Measurements from ENCODE around the gene ASH1L. TPM values are rescaled to one million over a fixed set of nuclear protein-coding genes. Genes with fewer than 3 reads are reported as not detected.

The ASH1L gene
- total and polyA plus RNA-seq, 9 of the 15 experiments (the other 6 are each of a cell fraction or from before 2014, with no cell fraction given): 2.0 to 23.3 (median 14.6) TPM

- ATAC-seq (no peak), FAIRE-seq (no peak), DNase-seq (ENCODE audit: extremely low read depth in 1 of 4, low spot score in 3 of 4) (no peak)
- ChIA-PET CTCF (ENCODE audit: low intra/inter-chr PET ratio) (no interaction called here), POLR2A (no interaction called here)
- peaks cover 6% of the 10 kb centered on the region; the same call in 1 of the 2 replicates for H4K20me1 ChIP-seq (replicated peaks; ENCODE audit: control insufficient read depth, insufficient read depth, low read length)
- H3K79me2 ChIP-seq (ENCODE audit: control insufficient read depth, insufficient read depth, low read length): peaks cover 95% of the 10 kb centered on the region
- H3K9me1 ChIP-seq (ENCODE audit: control insufficient read depth, insufficient read depth, low read length): no peaks in the 10 kb centered on the region
- no peak overlapping the region for H3K4me3 ChIP-seq
- BruUV-seq (replicated peaks): no TSS peak
- H3K27me3 ChIP-seq (ENCODE audit: control insufficient read depth in 2 of 2, insufficient read depth in 2 of 2, low read length in 2 of 2): no peaks in the 10 kb centered on the region
- no peak overlapping the region for H3K9ac ChIP-seq (ENCODE audit: insufficient read depth in 1 of 2, low read depth in 2 of 2, low read length in 2 of 2)
- no peak overlapping the region for H3K4me2 ChIP-seq (ENCODE audit: insufficient read depth, low read length)
- H3K9me3 ChIP-seq (replicated peaks; ENCODE audit: control insufficient read depth, insufficient read depth, low read depth, low read length): no peaks in the 10 kb centered on the region
- 90% methylated on average over 1 of the region's 1 CpG for WGBS (ENCODE audit: insufficient coverage, low coverage, missing lambda C conversion rate)
- intact Hi-C loops (cut with micrococcal nuclease): no loop called here
- peaks cover 0 to 2% of the 10 kb centered on the region in 2 experiments; a peak in 1 of 5 replicates for H3K4me1 ChIP-seq (replicated peaks in 1 of 2; ENCODE audit: control insufficient read depth in 2 of 2, insufficient read depth in 2 of 2, low read length in 2 of 2)
- TF ChIP-seq MLX (CRISPR knock-in tag; conservative IDR thresholded peaks at IDR 0.05) (no peak), NFXL1 (CRISPR knock-in tag; IDR thresholded peaks at IDR 0.05) (no peak), SUPT5H (IDR thresholded peaks at IDR 0.05) (no peak), ZNF57 (CRISPR knock-in tag; IDR thresholded peaks at IDR 0.05) (no peak), RBM22 (IDR thresholded peaks at IDR 0.05; ENCODE audit: low read depth, low read length, poor library complexity, severe bottlenecking) (no peak), ZNF124 (CRISPR knock-in tag; IDR thresholded peaks at IDR 0.05) (no peak), XRCC3 (IDR thresholded peaks at IDR 0.05) (no peak), SMAD4 (CRISPR knock-in tag; conservative IDR thresholded peaks at IDR 0.05) (no peak), ZNF764 (CRISPR knock-in tag; IDR thresholded peaks at IDR 0.05; ENCODE audit: low read depth) (no peak), SAFB (IDR thresholded peaks at IDR 0.05; ENCODE audit: borderline replicate concordance, low read depth, low read length) (no peak), NELFE (IDR thresholded peaks at IDR 0.05; ENCODE audit: insufficient read depth, insufficient read length) (no peak), PRPF4 (IDR thresholded peaks at IDR 0.05; ENCODE audit: insufficient read depth, low read depth, low read length, poor library complexity, severe bottlenecking) (no peak), TCF3 (CRISPR knock-in tag; IDR thresholded peaks at IDR 0.05) (no peak), ZNF280B (CRISPR knock-in tag; IDR thresholded peaks at IDR 0.05) (no peak), HNRNPUL1 (IDR thresholded peaks at IDR 0.05; ENCODE audit: low read length) (no peak), ZNF830 (CRISPR knock-in tag; IDR thresholded peaks at IDR 0.05) (no peak), KLF6 (CRISPR knock-in tag; IDR thresholded peaks at IDR 0.05; ENCODE audit: borderline replicate concordance) (no peak), ZNF24 (IDR thresholded peaks at IDR 0.05) (no peak), ZSCAN32 (CRISPR knock-in tag; IDR thresholded peaks at IDR 0.05) (no peak)
- H3K27ac ChIP-seq (ENCODE audit: extremely low read depth, low read depth, low read length): no peak overlapping the region
- H2AFZ ChIP-seq (ENCODE audit: low read depth, low read length): no peak overlapping the region
- peaks cover 11% of the 10 kb centered on the region; the same call in 1 of the 3 replicates for H3K36me3 ChIP-seq (ENCODE audit: control insufficient read depth, insufficient read depth, low read length)
- in situ Hi-C loops (cut with MboI): no loop called here
Measured at GRCh38 chr1:155526356-155526755, 36.2 kb downstream of the ASH1L start.
